Measurements from ENCODE around the gene LIMS2. TPM values are rescaled to one million over a fixed set of nuclear protein-coding genes. Genes with fewer than 3 reads are reported as not detected.

LIMS2 gene, protein sequence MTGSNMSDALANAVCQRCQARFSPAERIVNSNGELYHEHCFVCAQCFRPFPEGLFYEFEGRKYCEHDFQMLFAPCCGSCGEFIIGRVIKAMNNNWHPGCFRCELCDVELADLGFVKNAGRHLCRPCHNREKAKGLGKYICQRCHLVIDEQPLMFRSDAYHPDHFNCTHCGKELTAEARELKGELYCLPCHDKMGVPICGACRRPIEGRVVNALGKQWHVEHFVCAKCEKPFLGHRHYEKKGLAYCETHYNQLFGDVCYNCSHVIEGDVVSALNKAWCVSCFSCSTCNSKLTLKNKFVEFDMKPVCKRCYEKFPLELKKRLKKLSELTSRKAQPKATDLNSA
- total RNA-seq, result 10 to 100 TPM; 80.2 to 91.7 TPM

DNA sequence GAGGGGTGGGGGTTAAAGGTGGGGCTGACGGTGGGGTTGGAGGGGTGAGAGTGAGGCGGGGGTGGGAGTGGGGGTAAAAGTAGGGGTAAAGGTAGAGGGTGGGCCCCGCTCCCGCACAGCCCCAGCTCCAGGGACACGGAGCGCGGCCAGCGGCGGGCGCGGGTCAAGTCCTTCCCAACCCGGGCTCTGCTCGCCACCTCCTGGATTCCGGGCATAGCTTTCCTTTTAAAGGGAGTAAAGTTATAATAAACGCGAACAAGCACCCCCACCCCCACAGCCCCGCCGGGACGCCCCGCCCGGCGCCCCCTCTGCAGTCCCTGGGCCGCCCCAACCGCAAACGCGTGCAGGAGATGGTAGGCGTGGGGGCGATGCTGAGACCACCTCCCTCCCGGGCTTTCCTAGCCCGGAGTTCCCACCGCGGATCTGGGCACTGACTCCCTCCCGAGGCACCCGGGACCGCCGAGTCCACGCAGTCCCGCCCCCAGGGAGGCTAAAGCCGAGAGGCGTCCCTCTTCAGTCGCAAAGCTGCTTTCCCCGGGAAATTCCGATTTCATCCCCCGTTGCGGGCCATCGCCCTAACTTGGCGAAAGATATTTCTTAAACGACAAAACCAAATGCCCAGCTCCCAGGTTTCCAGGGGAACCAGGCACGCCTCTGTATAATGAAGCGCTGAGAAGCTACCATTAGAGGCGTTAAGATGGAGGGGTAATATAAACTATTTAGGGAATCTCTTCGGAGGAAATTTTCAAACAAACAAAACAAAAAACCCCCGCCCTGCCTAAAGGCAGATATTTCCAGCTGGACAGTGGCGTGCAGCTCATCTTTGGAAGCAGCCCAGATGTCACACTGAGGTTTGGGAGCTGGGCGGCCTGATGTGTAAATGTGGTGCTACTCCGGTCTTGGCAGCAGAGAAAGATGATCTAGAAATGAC is at the start of gene LIMS2:
LIMS2 (minus strand) TSS at position 200 of the 931 bp plus-strand sequence. CDS start 506 bp downstream, outside the sequence.
- Histone ChIP-seq H3K27me3 (no peaks in the 10 kb centered on the region), H3K27ac (peak within 1 kb of the TSS; percentile 92 to 98), H3K4me3 (peak within 1 kb of the TSS; percentile 84 to 88), H3K9me3 (no peaks in the 10 kb centered on the region), H3K4me1 (peaks cover 0 to 65% of the 10 kb centered on the region in 2 donors), H3K36me3 (peaks cover 9% of the 10 kb centered on the region)
- TF ChIP-seq, protein P1, sequence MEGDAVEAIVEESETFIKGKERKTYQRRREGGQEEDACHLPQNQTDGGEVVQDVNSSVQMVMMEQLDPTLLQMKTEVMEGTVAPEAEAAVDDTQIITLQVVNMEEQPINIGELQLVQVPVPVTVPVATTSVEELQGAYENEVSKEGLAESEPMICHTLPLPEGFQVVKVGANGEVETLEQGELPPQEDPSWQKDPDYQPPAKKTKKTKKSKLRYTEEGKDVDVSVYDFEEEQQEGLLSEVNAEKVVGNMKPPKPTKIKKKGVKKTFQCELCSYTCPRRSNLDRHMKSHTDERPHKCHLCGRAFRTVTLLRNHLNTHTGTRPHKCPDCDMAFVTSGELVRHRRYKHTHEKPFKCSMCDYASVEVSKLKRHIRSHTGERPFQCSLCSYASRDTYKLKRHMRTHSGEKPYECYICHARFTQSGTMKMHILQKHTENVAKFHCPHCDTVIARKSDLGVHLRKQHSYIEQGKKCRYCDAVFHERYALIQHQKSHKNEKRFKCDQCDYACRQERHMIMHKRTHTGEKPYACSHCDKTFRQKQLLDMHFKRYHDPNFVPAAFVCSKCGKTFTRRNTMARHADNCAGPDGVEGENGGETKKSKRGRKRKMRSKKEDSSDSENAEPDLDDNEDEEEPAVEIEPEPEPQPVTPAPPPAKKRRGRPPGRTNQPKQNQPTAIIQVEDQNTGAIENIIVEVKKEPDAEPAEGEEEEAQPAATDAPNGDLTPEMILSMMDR (IDR thresholded peaks at IDR 0.05), result peak in 1 of 2 donors; percentile 38
- no peak for DNase-seq (ENCODE audit: low spot score)

DNA sequence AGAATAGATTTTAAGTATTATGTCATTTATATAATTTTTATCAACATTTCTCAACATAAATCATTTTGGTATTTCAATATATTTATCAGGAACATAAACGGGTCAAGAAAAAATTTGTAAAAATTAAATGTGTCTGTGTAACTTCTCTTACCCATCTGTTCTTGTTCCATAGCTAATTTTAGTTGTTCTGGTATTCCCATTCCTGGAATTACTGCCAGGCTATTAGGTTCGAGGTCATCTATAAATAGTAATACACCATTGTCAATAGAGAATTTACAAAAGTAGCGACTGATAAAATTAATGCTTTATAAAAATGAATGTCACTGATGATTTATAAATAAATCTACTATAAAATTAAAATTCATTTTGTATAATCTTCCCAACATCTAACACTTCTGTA is 47.5 kb upstream of the LIMS2 start:
- H3K36me3 ChIP-seq, result peaks cover 44% of the 10 kb centered on the region
- TF ChIP-seq, protein P1 (IDR thresholded peaks at IDR 0.05), result no peak
- peak overlapping the region in 1 of 2 donors; percentile 77 for H3K27ac ChIP-seq
- DNase-seq (ENCODE audit: low spot score), result no peak
- H3K27me3 ChIP-seq, result no peaks in the 10 kb centered on the region
- no peaks in the 10 kb centered on the region for H3K9me3 ChIP-seq
- H3K4me1 ChIP-seq, result peaks cover 0 to 12% of the 10 kb centered on the region in 2 donors
- no peak overlapping the region for H3K4me3 ChIP-seq

DNA sequence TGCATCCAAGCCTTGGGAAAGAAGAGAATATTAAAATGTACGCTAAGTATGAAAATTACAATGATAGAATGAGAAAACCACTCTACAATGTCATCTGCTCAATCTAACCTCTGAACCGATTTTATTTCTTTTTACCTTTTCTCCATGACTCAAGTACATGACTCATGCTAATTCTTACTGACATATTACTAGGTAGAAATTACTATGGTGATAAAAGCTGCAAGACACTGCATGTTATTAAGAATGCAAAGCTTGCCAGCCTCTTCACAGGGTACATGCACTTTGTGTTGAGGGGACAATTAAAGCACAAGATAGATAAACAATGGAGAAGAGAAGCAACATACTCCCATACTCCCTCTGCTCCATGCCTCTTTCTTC is 46.6 kb upstream of the LIMS2 start:
- peak overlapping the region in 1 of 2 donors; percentile 77 for H3K27ac ChIP-seq
- H3K27me3 ChIP-seq, result no peaks in the 10 kb centered on the region
- DNase-seq (ENCODE audit: low spot score), result no peak
- H3K36me3 ChIP-seq, result peaks cover 45% of the 10 kb centered on the region
- H3K4me3 ChIP-seq, result no peak overlapping the region
- no peaks in the 10 kb centered on the region for H3K9me3 ChIP-seq
- H3K4me1 ChIP-seq, result peaks cover 0 to 12% of the 10 kb centered on the region in 2 donors
- TF ChIP-seq, protein P1 (IDR thresholded peaks at IDR 0.05), result no peak

DNA sequence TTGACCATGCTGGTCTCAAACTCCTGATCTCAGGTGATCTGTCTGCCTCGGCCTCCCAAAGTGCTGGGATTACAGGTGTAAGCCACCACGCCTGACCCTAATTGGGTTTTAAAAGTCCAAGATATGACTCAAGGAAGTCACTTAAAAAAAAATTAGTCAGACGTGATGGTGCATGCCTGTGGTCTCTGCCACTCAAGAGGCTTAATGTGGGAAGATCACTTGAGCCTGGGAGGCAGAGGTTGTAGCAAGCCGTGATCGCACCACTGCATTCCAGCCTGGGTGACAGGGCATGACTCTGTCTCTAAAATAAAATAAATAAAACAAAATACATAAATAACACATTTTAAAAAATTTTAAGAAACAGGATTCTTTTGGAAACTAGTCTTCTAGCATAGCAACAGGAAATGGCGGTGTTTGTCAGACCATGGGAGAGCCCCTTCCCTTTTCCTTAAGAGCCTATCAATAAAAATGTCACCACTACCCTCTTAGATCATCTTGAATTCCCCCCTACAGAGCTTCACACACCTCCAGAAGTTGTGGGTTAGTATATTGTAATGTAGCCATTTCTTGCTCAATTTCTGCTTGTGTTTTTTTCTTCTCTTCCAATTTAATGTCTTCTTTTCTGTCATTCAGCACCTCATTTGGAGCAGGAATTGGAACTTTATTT is 46.1 kb upstream of the LIMS2 start:
- Histone ChIP-seq H3K36me3 (peaks cover 50% of the 10 kb centered on the region), H3K27ac (peak overlapping the region in 1 of 2 donors; percentile 77)

More for the DNA sequence above, 46.1 kb upstream of the LIMS2 start:
- H3K4me3 ChIP-seq, result no peak overlapping the region
- H3K4me1 ChIP-seq, result peaks cover 0 to 12% of the 10 kb centered on the region in 2 donors
- no peak for DNase-seq (ENCODE audit: low spot score)
- no peaks in the 10 kb centered on the region for H3K9me3 ChIP-seq
- H3K27me3 ChIP-seq, result no peaks in the 10 kb centered on the region
- TF ChIP-seq, protein P1 (IDR thresholded peaks at IDR 0.05), result no peak
